ENCODE data around the gene FUNDC2.

GRCh38 chrX:155046811-155047528 lies 20.3 kb downstream of the FUNDC2 start:
- TF ChIP-seq CTCF (optimal IDR thresholded peaks at IDR 0.05 in 1 of 3, IDR thresholded peaks at IDR 0.05 in 1 of 3, conservative IDR thresholded peaks at IDR 0.05 in 1 of 3; ENCODE audit: extremely low read depth in 1 of 3, insufficient read depth in 2 of 3, low read length in 3 of 3) (no peak), EZH2 (IDR thresholded peaks at IDR 0.05; ENCODE audit: low read length) (no peak)

All from keratinocyte (primary cell).